ENCODE data around the gene KLHDC8B.

GRCh38 chr3:49213998-49214397, 42.6 kb downstream of the KLHDC8B start:
- TF ChIP-seq POLR2AphosphoS5 (IDR thresholded peaks at IDR 0.05; ENCODE audit: low read depth, low read length) (no peak), POLR2A (IDR thresholded peaks at IDR 0.05; ENCODE audit: low read depth, low read length) (no peak), POU2F2 (IDR thresholded peaks at IDR 0.05; ENCODE audit: low read depth, low read length) (no peak)
